A673 (cell line): ENCODE measurements around the gene NNMT. TPM values are rescaled to one million over a fixed set of nuclear protein-coding genes. Genes with fewer than 3 reads are reported as not detected.

Source experiments
- Bru-seq: library from RNA; stranded (reverse); fragments of 400-500 nt; gene quantifications from one replicate; lab custom pipeline; 2021; lab: Mats Ljungman, UMichigan
- BruChase-seq, 2 experiments: library from RNA; stranded (reverse); fragments of 400-500 nt; gene quantifications; one replicate each; lab custom pipeline; 2021; lab: Mats Ljungman, UMichigan
- BruUV-seq: library from RNA; stranded (reverse); fragments of 400-500 nt; replicated peaks from 2 replicates; lab custom pipeline; 2021; lab: Mats Ljungman, UMichigan
- CTCF ChIA-PET: fragments of 300-600 bp; sonication (Branson Sonifier 250); formaldehyde crosslinking; loops from one replicate; lab custom pipeline; 2022; ENCODE audit warnings: antibody characterized with exemption; lab: Charles Lee
- POLR2A ChIA-PET: fragments of 300-600 bp; sonication (Branson Sonifier 250); formaldehyde crosslinking; loops from one replicate; lab custom pipeline; 2022; ENCODE audit warnings: antibody characterized with exemption; ENCODE audit not compliant: low non-redundant PET; lab: Charles Lee
- DNase-seq: peaks from one replicate; pipeline ENCODE4 v3.0.0-alpha.2; 2015; ENCODE audit warnings: low spot score
- H3K27ac ChIP-seq: fragments of 200-600 bp; sonication (generic); 2 replicates; pipeline ENCODE4 v1.5.1; 2016; ENCODE audit warnings: mixed run types, low read depth, mild to moderate bottlenecking, mixed read lengths, antibody characterized with exemption, low read length; ENCODE audit not compliant: poor library complexity, severe bottlenecking
- H3K27me3 ChIP-seq: fragments of 200-600 bp; sonication (generic); replicated peaks from 2 replicates; pipeline ENCODE4 v1.6.1; 2017; ENCODE audit warnings: mixed run types, low read depth, mild to moderate bottlenecking, mixed read lengths, antibody characterized with exemption, low read length; ENCODE audit not compliant: insufficient read depth, poor library complexity
- H3K36me3 ChIP-seq: fragments of 200-600 bp; sonication (generic); 2 replicates; pipeline ENCODE4 v1.6.1; 2016; ENCODE audit warnings: mixed run types, mild to moderate bottlenecking, mixed read lengths, antibody characterized with exemption, low read length; ENCODE audit not compliant: insufficient read depth, poor library complexity, severe bottlenecking
- H3K4me1 ChIP-seq: fragments of 200-600 bp; sonication (generic); 2 replicates; pipeline ENCODE4 v1.6.1; 2017; ENCODE audit warnings: mixed run types, mild to moderate bottlenecking, mixed read lengths, antibody characterized with exemption, low read length; ENCODE audit not compliant: insufficient read depth, poor library complexity, severe bottlenecking
- H3K4me3 ChIP-seq: fragments of 200-600 bp; sonication (generic); 2 replicates; pipeline ENCODE4 v1.5.1; 2016; ENCODE audit warnings: low read depth, mixed run types, mild to moderate bottlenecking, mixed read lengths, low read length; ENCODE audit not compliant: poor library complexity, severe bottlenecking
- H3K9me3 ChIP-seq: fragments of 200-600 bp; sonication (generic); 2 replicates; pipeline ENCODE4 v1.6.1; 2016; ENCODE audit warnings: mixed run types, low read depth, mild to moderate bottlenecking, mixed read lengths, antibody characterized with exemption, low read length; ENCODE audit not compliant: poor library complexity, severe bottlenecking
- CTCF ChIP-seq: fragments of 300-800, 200-600 bp; sonication (generic); conservative IDR thresholded peaks from 2 replicates; pipeline ENCODE4 v1.5.1; 2017; ENCODE audit warnings: low read depth, mild to moderate bottlenecking, antibody characterized with exemption, low read length, moderate library complexity, mixed read lengths
- EZH2 ChIP-seq: fragments of 200-600 bp; sonication (generic); IDR thresholded peaks from 2 replicates; pipeline ENCODE4 v1.6.1; 2017; ENCODE audit warnings: borderline replicate concordance, low read depth, mild to moderate bottlenecking, mixed read lengths, antibody characterized with exemption, low read length; ENCODE audit not compliant: poor library complexity, severe bottlenecking
- intact Hi-C: fragments of 100-400 bp; cut with micrococcal nuclease; formaldehyde crosslinking; loops from one replicate; pipeline ENCODE4 v1.10.0; 2022; ENCODE audit not compliant: unreplicated experiment
- long read RNA-seq: library from polyadenylated mRNA; stranded (forward); transcript quantifications from one replicate; pipeline ENCODE4 v2.0.0, GENCODE V29; 2022
- total RNA-seq: library from RNA; stranded (reverse); gene quantifications from 2 replicates; pipeline ENCODE4 v1.2.3, GENCODE V29; 2021

Gene NNMT
- total RNA-seq (0.64 TPM in 1 of 2 replicates, not detected in the other), Bru-seq, nascent RNA (percentile 49 among the genes with signal in this experiment), BruChase-seq, experiment 1, labeled RNA remaining after a 2-hour chase (percentile 48 among the genes with signal in this experiment), BruChase-seq, experiment 2, labeled RNA remaining after a 6-hour chase (percentile 53 among the genes with signal in this experiment)
- long read RNA-seq = 0 reads

- ChIA-PET POLR2A (interaction anchor here (0.6 kb wide), 1 partner anchor 64 kb away, joined by 4 read pairs; no protein-coding TSS in a partner anchor), CTCF (interaction anchor here (0.5 kb wide), 1 partner anchor 444 kb away, joined by 4 read pairs; no protein-coding TSS in a partner anchor)
- DNase-seq = no peak
- TF ChIP-seq EZH2 (no peak), CTCF (no peak)
- intact Hi-C loops = no loop called here
- Histone ChIP-seq H3K27me3 (peaks cover 8% of the 10 kb centered on the region), H3K4me1 (no peaks in the 10 kb centered on the region), H3K36me3 (no peaks in the 10 kb centered on the region), H3K9me3 (no peaks in the 10 kb centered on the region), H3K4me3 (no peak within 1 kb of the TSS), H3K27ac (no peak within 1 kb of the TSS)
- no TSS peak for BruUV-seq
These were observed at the start of gene NNMT for GRCh38 chr11:114295676-114296604. NNMT (plus strand) TSS chr11:114296399; CDS start chr11:114296557, 158 bp downstream.

GRCh38 chr11:114247070-114247789 is 49.0 kb upstream of the NNMT start:
- H3K4me1 ChIP-seq = no peaks in the 10 kb centered on the region
- no peaks in the 10 kb centered on the region for H3K9me3 ChIP-seq
- TF ChIP-seq CTCF (no peak), EZH2 (no peak)
- ChIA-PET CTCF (no interaction called here), POLR2A (no interaction called here)
- no TSS peak for BruUV-seq
- H3K27me3 ChIP-seq = no peaks in the 10 kb centered on the region
- DNase-seq = no peak
- H3K4me3 ChIP-seq = no peak overlapping the region
- no peak overlapping the region for H3K27ac ChIP-seq
- intact Hi-C loops = no loop called here
- H3K36me3 ChIP-seq = no peaks in the 10 kb centered on the region

- Histone ChIP-seq H3K4me1 (no peaks in the 10 kb centered on the region), H3K27me3 (no peaks in the 10 kb centered on the region), H3K9me3 (no peaks in the 10 kb centered on the region), H3K27ac (no peak overlapping the region), H3K36me3 (no peaks in the 10 kb centered on the region), H3K4me3 (no peak overlapping the region)
- intact Hi-C loops = no loop called here
- ChIA-PET CTCF (interaction anchor here (1.4 kb wide), 1 partner anchor 11 kb away, joined by 5 read pairs; no protein-coding TSS in a partner anchor), POLR2A (no interaction called here)
- no peak for DNase-seq
- TF ChIP-seq EZH2 = no peak
- BruUV-seq = no TSS peak
These were observed 46.0 kb upstream of the NNMT start for GRCh38 chr11:114250180-114250579.
